ENCODE measurements around the gene WNT8A.

WNT8A gene

GRCh38 chr5:138067945-138068344 is 15.9 kb upstream of the WNT8A start:
- CTCF ChIA-PET: interaction anchor here (0.6 to 3.6 kb wide), 24 partner anchors 9 to 449 kb away, joined by 3 to 78 read pairs (median 6); partner anchors contain the start of gene WNT8A
- H3K36me3 ChIP-seq (ENCODE audit: control insufficient read depth in 2 of 2, insufficient read depth in 1 of 2, low read length in 2 of 2): no peaks in the 10 kb centered on the region
- no peaks in the 10 kb centered on the region for H3K9me3 ChIP-seq (ENCODE audit: control insufficient read depth, insufficient read depth, low read depth, low read length)
- H3K27ac ChIP-seq (ENCODE audit: extremely low read depth, low read depth, low read length): no peak overlapping the region
- H3K4me3 ChIP-seq (ENCODE audit: low read depth, low read length): no peak overlapping the region
- H3K4me1 ChIP-seq (ENCODE audit: control insufficient read depth, insufficient read depth, low read length): no peaks in the 10 kb centered on the region
- POLR2A ChIA-PET: no interaction called here
- TF ChIP-seq PRDM1 (tag by site-specific recombination; IDR thresholded peaks at IDR 0.05): peak; percentile 56; the same call in 1 of the 2 replicates
- no peak for TF ChIP-seq GFI1B (tag by site-specific recombination; IDR thresholded peaks at IDR 0.05)

DNA sequence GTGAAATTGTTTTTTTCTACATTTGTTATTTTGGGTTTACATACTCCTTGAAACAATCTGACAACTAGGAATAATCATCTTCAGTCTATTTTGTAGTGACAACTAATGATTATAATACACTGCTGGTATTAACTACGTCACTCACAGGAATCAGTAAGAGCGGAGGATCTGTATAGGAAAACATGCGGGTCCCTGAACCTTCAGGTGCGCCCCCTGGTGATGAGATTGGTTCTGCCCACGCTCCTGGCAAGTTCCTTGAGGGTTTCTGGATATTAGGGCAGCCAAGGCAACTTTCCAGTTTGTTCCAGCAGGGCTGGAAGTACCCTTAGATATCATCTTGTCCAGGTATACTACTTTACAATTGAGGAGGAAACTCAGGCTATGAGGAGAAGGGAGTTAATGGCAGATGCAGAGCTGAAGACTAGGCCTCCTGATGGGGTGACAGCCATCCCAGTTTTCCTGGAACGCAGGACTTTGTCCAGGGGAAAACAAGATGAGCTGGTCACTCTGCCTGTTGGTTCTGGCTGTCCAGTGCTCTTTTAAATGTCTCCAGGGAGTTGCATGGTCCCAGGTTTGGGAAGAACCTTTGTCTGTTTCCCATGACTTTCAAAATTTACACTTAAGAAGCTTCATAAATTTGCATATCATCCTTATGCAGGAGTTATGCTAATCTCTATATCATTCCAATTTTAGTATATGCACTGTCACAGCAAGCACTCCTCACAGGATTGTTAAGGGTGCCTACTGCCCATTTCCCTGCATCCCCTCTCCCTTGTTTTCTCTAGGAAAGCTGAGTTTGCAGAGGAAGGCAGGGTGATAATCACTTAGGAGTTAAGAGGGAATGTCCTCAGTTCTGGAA is 14.9 kb upstream of the WNT8A start:
- no peak overlapping the region for H3K27ac ChIP-seq (ENCODE audit: extremely low read depth, low read depth, low read length)
- H3K9me3 ChIP-seq (ENCODE audit: control insufficient read depth, insufficient read depth, low read depth, low read length): no peaks in the 10 kb centered on the region
- ChIA-PET CTCF (interaction anchor here (0.5 to 3.6 kb wide), 45 partner anchors 8 to 1237 kb away, joined by 3 to 78 read pairs (median 4); partner anchors contain the start of gene WNT8A), POLR2A (no interaction called here)
- H3K36me3 ChIP-seq (ENCODE audit: control insufficient read depth in 2 of 2, insufficient read depth in 1 of 2, low read length in 2 of 2): no peaks in the 10 kb centered on the region
- no peaks in the 10 kb centered on the region for H3K4me1 ChIP-seq (ENCODE audit: control insufficient read depth, insufficient read depth, low read length)
- no peak overlapping the region for H3K4me3 ChIP-seq (ENCODE audit: low read depth, low read length)
- TF ChIP-seq SP3 (tag by site-specific recombination; IDR thresholded peaks at IDR 0.05) (no peak), ZEB2 (tag by site-specific recombination; IDR thresholded peaks at IDR 0.05) (0 out of 2 replicates have a peak, but pooled peaks have one; percentile 23), ZBTB21 (tag by site-specific recombination; IDR thresholded peaks at IDR 0.05) (0 out of 2 replicates have a peak, but pooled peaks have one; percentile 17), CTCF (tag by site-specific recombination; IDR thresholded peaks at IDR 0.05) (peak; percentile 71; the same call in 1 of the 2 replicates), ZNF768 (tag by site-specific recombination; IDR thresholded peaks at IDR 0.05) (no peak), ZNF792 (tag by site-specific recombination; IDR thresholded peaks at IDR 0.05) (no peak), ZNF510 (tag by site-specific recombination; IDR thresholded peaks at IDR 0.05; ENCODE audit: insufficient replicate concordance) (no peak), ZFHX2 (tag by site-specific recombination; conservative IDR thresholded peaks at IDR 0.05) (peak; percentile 56), ZNF664 (tag by site-specific recombination; IDR thresholded peaks at IDR 0.05) (no peak), ZNF221 (tag by site-specific recombination; IDR thresholded peaks at IDR 0.05; ENCODE audit: borderline replicate concordance) (no peak), EGR2 (tag by site-specific recombination; IDR thresholded peaks at IDR 0.05; ENCODE audit: low read depth) (peak; percentile 36; the same call in 1 of the 2 replicates), YY2 (tag by site-specific recombination; IDR thresholded peaks at IDR 0.05) (no peak), TCF7L2 (IDR thresholded peaks at IDR 0.05; ENCODE audit: borderline replicate concordance, low read depth, low read length) (no peak), ZNF121 (tag by site-specific recombination; IDR thresholded peaks at IDR 0.05) (no peak), ZNF391 (tag by site-specific recombination; IDR thresholded peaks at IDR 0.05; ENCODE audit: borderline replicate concordance, low read depth) (no peak)
- TF ChIP-seq, protein P1, sequence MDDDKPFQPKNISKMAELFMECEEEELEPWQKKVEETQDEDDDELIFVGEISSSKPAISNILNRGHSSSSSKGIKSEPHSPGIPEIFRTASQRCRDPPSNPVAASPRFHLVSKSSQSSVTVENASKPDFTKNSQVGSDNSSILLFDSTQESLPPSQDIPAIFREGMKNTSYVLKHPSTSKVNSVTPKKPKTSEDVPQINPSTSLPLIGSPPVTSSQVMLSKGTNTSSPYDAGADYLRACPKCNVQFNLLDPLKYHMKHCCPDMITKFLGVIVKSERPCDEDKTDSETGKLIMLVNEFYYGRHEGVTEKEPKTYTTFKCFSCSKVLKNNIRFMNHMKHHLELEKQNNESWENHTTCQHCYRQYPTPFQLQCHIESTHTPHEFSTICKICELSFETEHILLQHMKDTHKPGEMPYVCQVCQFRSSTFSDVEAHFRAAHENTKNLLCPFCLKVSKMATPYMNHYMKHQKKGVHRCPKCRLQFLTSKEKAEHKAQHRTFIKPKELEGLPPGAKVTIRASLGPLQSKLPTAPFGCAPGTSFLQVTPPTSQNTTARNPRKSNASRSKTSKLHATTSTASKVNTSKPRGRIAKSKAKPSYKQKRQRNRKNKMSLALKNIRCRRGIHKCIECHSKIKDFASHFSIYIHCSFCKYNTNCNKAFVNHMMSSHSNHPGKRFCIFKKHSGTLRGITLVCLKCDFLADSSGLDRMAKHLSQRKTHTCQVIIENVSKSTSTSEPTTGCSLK (tag by site-specific recombination; IDR thresholded peaks at IDR 0.05): no peak
- TF ChIP-seq, protein P2, sequence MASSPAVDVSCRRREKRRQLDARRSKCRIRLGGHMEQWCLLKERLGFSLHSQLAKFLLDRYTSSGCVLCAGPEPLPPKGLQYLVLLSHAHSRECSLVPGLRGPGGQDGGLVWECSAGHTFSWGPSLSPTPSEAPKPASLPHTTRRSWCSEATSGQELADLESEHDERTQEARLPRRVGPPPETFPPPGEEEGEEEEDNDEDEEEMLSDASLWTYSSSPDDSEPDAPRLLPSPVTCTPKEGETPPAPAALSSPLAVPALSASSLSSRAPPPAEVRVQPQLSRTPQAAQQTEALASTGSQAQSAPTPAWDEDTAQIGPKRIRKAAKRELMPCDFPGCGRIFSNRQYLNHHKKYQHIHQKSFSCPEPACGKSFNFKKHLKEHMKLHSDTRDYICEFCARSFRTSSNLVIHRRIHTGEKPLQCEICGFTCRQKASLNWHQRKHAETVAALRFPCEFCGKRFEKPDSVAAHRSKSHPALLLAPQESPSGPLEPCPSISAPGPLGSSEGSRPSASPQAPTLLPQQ (tag by site-specific recombination; IDR thresholded peaks at IDR 0.05): no peak
- TF ChIP-seq, protein P3, sequence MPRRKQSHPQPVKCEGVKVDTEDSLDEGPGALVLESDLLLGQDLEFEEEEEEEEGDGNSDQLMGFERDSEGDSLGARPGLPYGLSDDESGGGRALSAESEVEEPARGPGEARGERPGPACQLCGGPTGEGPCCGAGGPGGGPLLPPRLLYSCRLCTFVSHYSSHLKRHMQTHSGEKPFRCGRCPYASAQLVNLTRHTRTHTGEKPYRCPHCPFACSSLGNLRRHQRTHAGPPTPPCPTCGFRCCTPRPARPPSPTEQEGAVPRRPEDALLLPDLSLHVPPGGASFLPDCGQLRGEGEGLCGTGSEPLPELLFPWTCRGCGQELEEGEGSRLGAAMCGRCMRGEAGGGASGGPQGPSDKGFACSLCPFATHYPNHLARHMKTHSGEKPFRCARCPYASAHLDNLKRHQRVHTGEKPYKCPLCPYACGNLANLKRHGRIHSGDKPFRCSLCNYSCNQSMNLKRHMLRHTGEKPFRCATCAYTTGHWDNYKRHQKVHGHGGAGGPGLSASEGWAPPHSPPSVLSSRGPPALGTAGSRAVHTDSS (tag by site-specific recombination; IDR thresholded peaks at IDR 0.05): no peak
- TF ChIP-seq, protein P4, sequence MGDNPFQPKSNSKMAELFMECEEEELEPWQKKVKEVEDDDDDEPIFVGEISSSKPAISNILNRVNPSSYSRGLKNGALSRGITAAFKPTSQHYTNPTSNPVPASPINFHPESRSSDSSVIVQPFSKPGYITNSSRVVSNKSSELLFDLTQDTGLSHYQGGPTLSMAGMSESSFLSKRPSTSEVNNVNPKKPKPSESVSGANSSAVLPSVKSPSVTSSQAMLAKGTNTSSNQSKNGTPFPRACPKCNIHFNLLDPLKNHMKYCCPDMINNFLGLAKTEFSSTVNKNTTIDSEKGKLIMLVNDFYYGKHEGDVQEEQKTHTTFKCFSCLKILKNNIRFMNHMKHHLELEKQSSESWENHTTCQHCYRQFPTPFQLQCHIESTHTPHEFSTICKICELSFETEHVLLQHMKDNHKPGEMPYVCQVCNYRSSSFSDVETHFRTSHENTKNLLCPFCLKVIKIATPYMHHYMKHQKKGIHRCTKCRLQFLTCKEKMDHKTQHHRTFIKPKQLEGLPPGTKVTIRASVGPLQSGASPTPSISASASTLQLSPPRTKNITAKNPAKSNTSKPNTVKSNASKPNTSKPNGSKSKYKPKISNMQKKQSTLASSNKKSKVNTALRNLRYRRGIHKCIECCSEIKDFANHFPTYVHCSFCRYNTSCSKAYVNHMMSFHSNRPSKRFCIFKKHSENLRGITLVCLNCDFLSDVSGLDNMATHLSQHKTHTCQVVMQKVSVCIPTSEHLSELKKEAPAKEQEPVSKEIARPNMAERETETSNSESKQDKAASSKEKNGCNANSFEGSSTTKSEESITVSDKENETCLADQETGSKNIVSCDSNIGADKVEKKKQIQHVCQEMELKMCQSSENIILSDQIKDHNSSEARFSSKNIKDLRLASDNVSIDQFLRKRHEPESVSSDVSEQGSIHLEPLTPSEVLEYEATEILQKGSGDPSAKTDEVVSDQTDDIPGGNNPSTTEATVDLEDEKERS (tag by site-specific recombination; IDR thresholded peaks at IDR 0.05): no peak
